ENCODE measurements around the gene AKNAD1.

AKNAD1 gene

GRCh38 chr1:108850929-108851328 lies 6.0 kb downstream of the AKNAD1 start:
- no peak for TF ChIP-seq CTCF (IDR thresholded peaks at IDR 0.05; ENCODE audit: insufficient read depth, low read length, missing control alignments)
- POLR2A ChIA-PET, result no interaction called here
- CTCF ChIA-PET, result interaction anchor here (16.2 kb wide), 1 partner anchor 23 kb away, joined by 121 read pairs; no protein-coding TSS in a partner anchor
- no peak overlapping the region for H3K4me3 ChIP-seq (ENCODE audit: low read depth, low read length)
- DNase-seq (ENCODE audit: low read depth, low spot score), result no peak

- ChIA-PET CTCF (interaction anchor here (1.1 to 16.2 kb wide), 4 partner anchors 9 to 50 kb away, joined by 3 to 121 read pairs (median 5); no protein-coding TSS in a partner anchor), POLR2A (no interaction called here)
- no peak overlapping the region for H3K4me3 ChIP-seq (ENCODE audit: low read depth, low read length)
- no peak for DNase-seq (ENCODE audit: low read depth, low spot score)
- no peak for TF ChIP-seq CTCF (IDR thresholded peaks at IDR 0.05; ENCODE audit: insufficient read depth, low read length, missing control alignments)
Measured at GRCh38 chr1:108848806-108849205, 8.1 kb downstream of the AKNAD1 start.

- ChIA-PET POLR2A (no interaction called here), CTCF (interaction anchor here (1.2 to 16.2 kb wide), 2 partner anchors 10 to 20 kb away, joined by 3 to 121 read pairs; no protein-coding TSS in a partner anchor)
- no peak overlapping the region for H3K4me3 ChIP-seq (ENCODE audit: low read depth, low read length)
- no peak for TF ChIP-seq CTCF (IDR thresholded peaks at IDR 0.05; ENCODE audit: insufficient read depth, low read length, missing control alignments)
- no peak for DNase-seq (ENCODE audit: low read depth, low spot score)
Measured at GRCh38 chr1:108847494-108847893, 9.4 kb downstream of the AKNAD1 start.

GRCh38 chr1:108845991-108846390 lies 10.9 kb downstream of the AKNAD1 start:
- TF ChIP-seq CTCF (IDR thresholded peaks at IDR 0.05; ENCODE audit: insufficient read depth, low read length, missing control alignments), result no peak
- no peak for DNase-seq (ENCODE audit: low read depth, low spot score)
- no peak overlapping the region for H3K4me3 ChIP-seq (ENCODE audit: low read depth, low read length)
- ChIA-PET CTCF (interaction anchor here (1.9 to 16.2 kb wide), 2 partner anchors 18 to 51 kb away, joined by 6 to 121 read pairs; no protein-coding TSS in a partner anchor), POLR2A (interaction anchor here (0.5 kb wide), 1 partner anchor 19 kb away, joined by 3 read pairs; no protein-coding TSS in a partner anchor)

DNA sequence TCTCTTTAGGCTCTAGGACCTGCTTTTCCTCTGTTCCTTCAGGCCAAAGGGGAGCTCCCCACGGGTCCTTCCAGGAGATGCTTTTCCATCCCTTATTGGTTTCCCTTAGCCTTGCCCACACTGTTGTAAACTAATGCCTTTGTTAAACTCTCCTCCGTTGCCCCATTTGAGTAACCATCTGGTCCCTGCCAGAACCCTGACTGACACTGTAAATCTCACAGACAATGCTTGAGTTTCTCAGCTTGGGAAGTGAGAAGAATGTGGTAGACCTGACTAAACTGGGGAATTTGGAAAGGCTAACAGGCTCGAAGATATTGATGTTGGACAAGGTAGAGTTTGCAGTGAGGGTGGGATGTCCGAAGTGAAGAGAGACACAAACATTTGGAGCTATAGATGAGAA lies 11.4 kb downstream of the AKNAD1 start:
- TF ChIP-seq CTCF (IDR thresholded peaks at IDR 0.05; ENCODE audit: insufficient read depth, low read length, missing control alignments), result no peak
- ChIA-PET CTCF (interaction anchor here (1.9 to 16.2 kb wide), 2 partner anchors 17 to 52 kb away, joined by 6 to 121 read pairs; no protein-coding TSS in a partner anchor), POLR2A (no interaction called here)
- H3K4me3 ChIP-seq (ENCODE audit: low read depth, low read length), result no peak overlapping the region
- no peak for DNase-seq (ENCODE audit: low read depth, low spot score)

DNA sequence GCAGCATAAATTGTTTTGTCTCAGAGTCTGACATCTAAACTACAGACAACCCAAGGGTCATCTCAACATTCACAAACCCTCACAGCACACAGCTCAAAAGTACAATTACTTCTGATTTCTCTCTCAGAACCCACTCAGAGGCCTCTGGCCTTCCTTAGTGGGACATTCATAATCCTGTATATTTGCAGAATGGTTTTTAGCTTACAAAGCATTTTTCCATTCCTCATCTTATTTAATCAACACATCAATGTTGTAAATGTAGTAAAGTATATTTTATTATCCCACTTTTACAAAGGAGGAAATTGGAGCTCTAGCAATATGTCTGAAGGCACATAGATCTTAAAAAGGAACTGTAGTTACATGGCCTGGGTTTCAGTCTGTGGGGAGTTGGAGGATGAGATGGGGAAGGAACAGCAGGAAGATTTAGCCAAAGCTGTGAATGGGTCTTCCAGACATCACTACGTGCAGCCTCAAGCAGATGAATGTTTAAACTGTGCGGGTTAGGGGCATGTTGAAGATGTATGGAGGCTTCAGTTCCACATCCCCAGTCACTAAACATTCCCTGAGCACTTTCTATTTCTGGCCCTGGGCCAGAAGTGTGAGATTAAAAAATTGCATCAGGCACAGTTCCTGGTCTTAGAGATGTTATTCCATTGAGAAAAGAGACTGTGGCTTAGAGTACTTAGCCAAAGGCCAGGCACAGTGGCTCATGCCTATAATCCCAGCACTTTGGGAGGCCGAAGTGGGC lies 13.3 kb downstream of the AKNAD1 start:
- TF ChIP-seq CTCF (IDR thresholded peaks at IDR 0.05; ENCODE audit: insufficient read depth, low read length, missing control alignments), result no peak
- CTCF ChIA-PET, result interaction anchor here (0.6 to 16.2 kb wide), 3 partner anchors 16 to 59 kb away, joined by 3 to 121 read pairs (median 5); no protein-coding TSS in a partner anchor
- H3K4me3 ChIP-seq (ENCODE audit: low read depth, low read length), result no peak overlapping the region
- POLR2A ChIA-PET, result interaction anchor here (1.2 kb wide), 1 partner anchor 12 kb away, joined by 4 read pairs; no protein-coding TSS in a partner anchor
- DNase-seq (ENCODE audit: low read depth, low spot score), result no peak
